Panc1 (cell line): ENCODE measurements around the gene RAB6A. TPM values are rescaled to one million over a fixed set of nuclear protein-coding genes. Genes with fewer than 3 reads are reported as not detected.
A peak's percentile ranks its signal among the peaks of the same experiment; 100 is the strongest.

Source experiments
- ATAC-seq: fragments of 200-7000 bp; cut with Tn5 transposase; 2 replicates; pipeline ENCODE4 v1.9.1; 2020; ENCODE audit warnings: mild to moderate bottlenecking, moderate library complexity
- BruUV-seq: library from RNA; stranded (reverse); fragments of 400-500 nt; replicated peaks from 2 replicates; lab custom pipeline; 2021; lab: Mats Ljungman, UMichigan
- CTCF ChIA-PET: fragments of 300-600 bp; sonication (Branson Sonifier 250); formaldehyde crosslinking; loops from one replicate; lab custom pipeline; 2022; ENCODE audit warnings: antibody characterized with exemption; lab: Charles Lee
- POLR2A ChIA-PET: fragments of 300-600 bp; sonication (Branson Sonifier 250); formaldehyde crosslinking; loops from one replicate; lab custom pipeline; 2022; ENCODE audit warnings: antibody characterized with exemption; lab: Charles Lee
- DNase-seq: peaks from one replicate; pipeline ENCODE4 v3.0.0-alpha.2; 2010; ENCODE audit warnings: low read depth, low spot score
- H3K27ac ChIP-seq: 2 replicates; pipeline ENCODE4 v1.5.1; 2011; ENCODE audit warnings: mild to moderate bottlenecking, low read length, inconsistent platforms
- H3K27me3 ChIP-seq: fragments of 200-500 bp; sonication (Bioruptor generic); 2 replicates; pipeline ENCODE4 v1.6.0; 2014; ENCODE audit warnings: low read length, inconsistent platforms; ENCODE audit not compliant: control insufficient read depth, insufficient read depth
- H3K36me3 ChIP-seq: fragments of 200-500 bp; sonication (Bioruptor generic); 2 replicates; pipeline ENCODE4 v1.5.1; 2014; ENCODE audit warnings: inconsistent platforms, mild to moderate bottlenecking, low read length, moderate library complexity; ENCODE audit not compliant: control insufficient read depth, insufficient read depth
- H3K4me1 ChIP-seq: 2 replicates; pipeline ENCODE4 v1.5.1; 2011; ENCODE audit warnings: inconsistent platforms, mild to moderate bottlenecking, low read length, moderate library complexity; ENCODE audit not compliant: control insufficient read depth, insufficient read depth
- H3K4me3 ChIP-seq, 2 experiments: 2 replicates each; pipeline ENCODE4 v1.5.1; 2011 to 2012; ENCODE audit warnings: low read depth in 2 of 2, low read length in 2 of 2, mild to moderate bottlenecking in 2 of 2, inconsistent platforms in 1 of 2, moderate library complexity in 1 of 2
- H3K9me3 ChIP-seq: fragments of 200-500 bp; sonication (Bioruptor generic); 2 replicates; pipeline ENCODE4 v1.5.1; 2014; ENCODE audit warnings: low read depth, mild to moderate bottlenecking, inconsistent platforms, low read length, moderate library complexity; ENCODE audit not compliant: control insufficient read depth, insufficient read depth
- POLR2AphosphoS5 ChIP-seq: IDR thresholded peaks from 2 replicates; pipeline ENCODE4 v1.6.1; 2012; ENCODE audit warnings: mild to moderate bottlenecking, low read depth, low read length, moderate library complexity
- SIN3A ChIP-seq: IDR thresholded peaks from 2 replicates; pipeline ENCODE4 v1.6.1; 2012; ENCODE audit warnings: low read depth, mild to moderate bottlenecking, low read length, moderate library complexity, borderline replicate concordance; ENCODE audit not compliant: insufficient read depth
- TCF7L2 ChIP-seq: IDR thresholded peaks from 2 replicates; pipeline ENCODE4 v1.6.1; 2011; ENCODE audit warnings: mild to moderate bottlenecking, low read depth, low read length, inconsistent platforms
- in situ Hi-C: cut with HindIII; loops from 2 replicates; pipeline ENCODE4 v1.10.0; 2016; ENCODE audit warnings: low sequenced_read_pairs, low pct_unique_long_range_greater_than_20kb
- intact Hi-C: fragments of 100-400 bp; cut with micrococcal nuclease; formaldehyde crosslinking; loops from one replicate; pipeline ENCODE4 v1.10.0; 2022; ENCODE audit not compliant: unreplicated experiment
- total RNA-seq: library from RNA; stranded (reverse); gene quantifications from one replicate; pipeline ENCODE4 v1.2.1, GENCODE V29; 2021; ENCODE audit not compliant: unreplicated experiment
- TF ChIP-seq, protein P1 (sequence below), 2 experiments: IDR thresholded peaks; 2 replicates each; pipeline ENCODE4 v1.6.1; 2011 to 2012; ENCODE audit warnings: low read depth in 2 of 2, control low read depth in 1 of 2, low read length in 1 of 2, mild to moderate bottlenecking in 1 of 2, moderate library complexity in 1 of 2; ENCODE audit not compliant: insufficient read depth in 1 of 2
- TF ChIP-seq, protein P2 (sequence below): fragments of 450-650 bp; IDR thresholded peaks from 2 replicates; pipeline ENCODE4 v1.5.1; 2017; ENCODE audit warnings: mild to moderate bottlenecking

The RAB6A gene
- total RNA-seq, 1 experiment from 2014 or later, result 149 TPM

DNA sequence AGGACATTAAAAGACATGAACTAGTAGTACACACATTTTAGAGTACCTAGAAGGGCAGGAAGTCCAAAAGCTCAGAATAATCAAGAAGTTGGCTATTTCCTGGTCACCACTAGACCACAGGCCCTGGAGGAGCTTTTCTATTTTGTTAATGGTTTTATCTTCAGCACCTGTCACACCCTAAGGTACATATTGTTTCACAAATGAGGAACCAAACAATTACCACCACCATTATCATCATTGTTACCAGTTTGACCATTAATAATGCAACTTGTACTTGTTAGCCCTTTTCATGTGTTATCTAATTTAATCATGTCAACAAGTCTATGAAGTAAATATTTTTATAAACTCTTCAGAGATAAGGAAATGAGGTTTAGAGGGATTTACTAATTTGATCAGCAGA is 31.7 kb upstream of the RAB6A start:
- H3K4me3 ChIP-seq, result no peak overlapping the region
- H3K4me1 ChIP-seq, result peaks cover 9% of the 10 kb centered on the region
- no peaks in the 10 kb centered on the region for H3K27me3 ChIP-seq
- no peak overlapping the region for H3K27ac ChIP-seq
- in situ Hi-C loops (no loop called here), intact Hi-C loops (no loop called here)
- ATAC-seq (no peak), DNase-seq (no peak)
- POLR2A ChIA-PET, result no interaction called here
- CTCF ChIA-PET, result no interaction called here
- TF ChIP-seq TCF7L2 (no peak), SIN3A (no peak), POLR2AphosphoS5 (no peak)
- TF ChIP-seq, protein P1, sequence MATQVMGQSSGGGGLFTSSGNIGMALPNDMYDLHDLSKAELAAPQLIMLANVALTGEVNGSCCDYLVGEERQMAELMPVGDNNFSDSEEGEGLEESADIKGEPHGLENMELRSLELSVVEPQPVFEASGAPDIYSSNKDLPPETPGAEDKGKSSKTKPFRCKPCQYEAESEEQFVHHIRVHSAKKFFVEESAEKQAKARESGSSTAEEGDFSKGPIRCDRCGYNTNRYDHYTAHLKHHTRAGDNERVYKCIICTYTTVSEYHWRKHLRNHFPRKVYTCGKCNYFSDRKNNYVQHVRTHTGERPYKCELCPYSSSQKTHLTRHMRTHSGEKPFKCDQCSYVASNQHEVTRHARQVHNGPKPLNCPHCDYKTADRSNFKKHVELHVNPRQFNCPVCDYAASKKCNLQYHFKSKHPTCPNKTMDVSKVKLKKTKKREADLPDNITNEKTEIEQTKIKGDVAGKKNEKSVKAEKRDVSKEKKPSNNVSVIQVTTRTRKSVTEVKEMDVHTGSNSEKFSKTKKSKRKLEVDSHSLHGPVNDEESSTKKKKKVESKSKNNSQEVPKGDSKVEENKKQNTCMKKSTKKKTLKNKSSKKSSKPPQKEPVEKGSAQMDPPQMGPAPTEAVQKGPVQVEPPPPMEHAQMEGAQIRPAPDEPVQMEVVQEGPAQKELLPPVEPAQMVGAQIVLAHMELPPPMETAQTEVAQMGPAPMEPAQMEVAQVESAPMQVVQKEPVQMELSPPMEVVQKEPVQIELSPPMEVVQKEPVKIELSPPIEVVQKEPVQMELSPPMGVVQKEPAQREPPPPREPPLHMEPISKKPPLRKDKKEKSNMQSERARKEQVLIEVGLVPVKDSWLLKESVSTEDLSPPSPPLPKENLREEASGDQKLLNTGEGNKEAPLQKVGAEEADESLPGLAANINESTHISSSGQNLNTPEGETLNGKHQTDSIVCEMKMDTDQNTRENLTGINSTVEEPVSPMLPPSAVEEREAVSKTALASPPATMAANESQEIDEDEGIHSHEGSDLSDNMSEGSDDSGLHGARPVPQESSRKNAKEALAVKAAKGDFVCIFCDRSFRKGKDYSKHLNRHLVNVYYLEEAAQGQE (IDR thresholded peaks at IDR 0.05; ENCODE audit: insufficient read depth in 1 of 2, low read depth in 2 of 2, low read length in 1 of 2), result no peak
- TF ChIP-seq, protein P2, sequence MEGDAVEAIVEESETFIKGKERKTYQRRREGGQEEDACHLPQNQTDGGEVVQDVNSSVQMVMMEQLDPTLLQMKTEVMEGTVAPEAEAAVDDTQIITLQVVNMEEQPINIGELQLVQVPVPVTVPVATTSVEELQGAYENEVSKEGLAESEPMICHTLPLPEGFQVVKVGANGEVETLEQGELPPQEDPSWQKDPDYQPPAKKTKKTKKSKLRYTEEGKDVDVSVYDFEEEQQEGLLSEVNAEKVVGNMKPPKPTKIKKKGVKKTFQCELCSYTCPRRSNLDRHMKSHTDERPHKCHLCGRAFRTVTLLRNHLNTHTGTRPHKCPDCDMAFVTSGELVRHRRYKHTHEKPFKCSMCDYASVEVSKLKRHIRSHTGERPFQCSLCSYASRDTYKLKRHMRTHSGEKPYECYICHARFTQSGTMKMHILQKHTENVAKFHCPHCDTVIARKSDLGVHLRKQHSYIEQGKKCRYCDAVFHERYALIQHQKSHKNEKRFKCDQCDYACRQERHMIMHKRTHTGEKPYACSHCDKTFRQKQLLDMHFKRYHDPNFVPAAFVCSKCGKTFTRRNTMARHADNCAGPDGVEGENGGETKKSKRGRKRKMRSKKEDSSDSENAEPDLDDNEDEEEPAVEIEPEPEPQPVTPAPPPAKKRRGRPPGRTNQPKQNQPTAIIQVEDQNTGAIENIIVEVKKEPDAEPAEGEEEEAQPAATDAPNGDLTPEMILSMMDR, result no peak
- no peaks in the 10 kb centered on the region for H3K9me3 ChIP-seq
- H3K36me3 ChIP-seq, result no peaks in the 10 kb centered on the region
- no TSS peak for BruUV-seq

DNA sequence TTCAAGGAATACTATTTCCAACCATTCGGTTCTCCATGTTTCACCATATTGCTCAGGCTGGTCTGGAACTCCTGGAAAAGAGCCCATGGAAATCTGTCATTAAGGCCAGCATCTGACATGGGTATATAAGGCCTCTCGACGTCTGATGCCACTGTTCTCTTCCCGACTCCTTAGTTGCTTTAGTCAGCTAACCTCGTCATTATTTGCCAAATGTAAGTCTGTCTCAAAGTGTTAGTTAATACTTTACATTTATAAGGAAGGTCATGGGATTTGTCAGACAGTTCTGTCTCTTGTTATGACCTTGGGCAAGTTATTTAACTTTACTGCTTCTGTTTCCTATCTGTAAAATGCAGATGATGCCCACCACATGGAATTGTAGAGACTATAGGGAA is 28.4 kb upstream of the RAB6A start:
- Histone ChIP-seq H3K27me3 (no peaks in the 10 kb centered on the region), H3K27ac (peak overlapping the region; percentile 99), H3K36me3 (no peaks in the 10 kb centered on the region), H3K4me3 (peak overlapping the region in 1 of 2 experiments; percentile 69; a peak in 1 of 4 replicates), H3K4me1 (peaks cover 12% of the 10 kb centered on the region), H3K9me3 (no peaks in the 10 kb centered on the region)
- no peak for ATAC-seq
- BruUV-seq, result no TSS peak
- DNase-seq, result no peak
- ChIA-PET CTCF (no interaction called here), POLR2A (no interaction called here)
- in situ Hi-C loops, result no loop called here
- intact Hi-C loops, result no loop called here
- TF ChIP-seq POLR2AphosphoS5 (no peak), SIN3A (no peak)
- TF ChIP-seq, protein P1 (IDR thresholded peaks at IDR 0.05; ENCODE audit: insufficient read depth in 1 of 2, low read depth in 2 of 2, low read length in 1 of 2), result no peak
- TF ChIP-seq, protein P2, result no peak
